SK-N-SH (cell line): ENCODE results near the gene IFT74. TPM values are rescaled to one million over a fixed set of nuclear protein-coding genes. Genes with fewer than 3 reads are reported as not detected.
A peak's percentile ranks its signal among the peaks of the same experiment; 100 is the strongest.

Experiments
- CTCF ChIA-PET: fragments of 300-600, 350-600 bp; formaldehyde crosslinking; extraction: SDS; loops from one replicate; lab custom pipeline; 2021; lab: Yijun Ruan, JAX
- POLR2A ChIA-PET: fragments of 350-600 bp; sonication (Branson Sonifier 250); formaldehyde crosslinking; extraction: SDS; loops from one replicate; lab custom pipeline; 2020; ENCODE audit warnings: antibody characterized with exemption, inconsistent platforms; lab: Yijun Ruan, JAX
- DNase-seq: peaks from one replicate; pipeline ENCODE4 v3.0.0; 2012
- H2AFZ ChIP-seq: fragments of 200-600 bp; sonication (generic); 2 replicates; pipeline ENCODE4 v1.8.1; 2016; ENCODE audit warnings: antibody characterized with exemption, mild to moderate bottlenecking, low read depth
- H3F3A ChIP-seq: fragments of 200-600 bp; sonication (generic); replicated peaks from 2 replicates; pipeline ENCODE3; 2016; ENCODE audit warnings: antibody characterized with exemption, mild to moderate bottlenecking; ENCODE audit not compliant: insufficient read depth
- H3K27ac ChIP-seq, 2 experiments: fragments of 200-500 bp in 1 of 2; fragments of 200-600 bp in 1 of 2; sonication (Bioruptor generic) in 1 of 2; sonication (generic), shearing (Covaris generic) in 1 of 2; 2 replicates each; pipeline versions ENCODE4 v1.5.1 to v1.6.1; 2014 to 2016; ENCODE audit warnings: low read depth in 2 of 2, inconsistent platforms in 1 of 2, low read length in 1 of 2, mild to moderate bottlenecking in 1 of 2, mixed read lengths in 1 of 2
- H3K27me3 ChIP-seq: fragments of 200-600 bp; sonication (generic), shearing (Covaris generic); 2 replicates; pipeline ENCODE4 v1.6.1; 2016; ENCODE audit warnings: mixed run types; ENCODE audit not compliant: insufficient read depth
- H3K36me3 ChIP-seq, 2 experiments: fragments of 200-500 bp in 1 of 2; fragments of 200-600 bp in 1 of 2; sonication (Bioruptor generic) in 1 of 2; sonication (generic) in 1 of 2; replicated peaks in 1 of 2; 2 replicates each; pipeline versions ENCODE3 to v1.5.1; 2014 to 2016; ENCODE audit warnings: low read length in 1 of 2, mild to moderate bottlenecking in 1 of 2; ENCODE audit not compliant: insufficient read depth in 2 of 2, control insufficient read depth in 1 of 2
- H3K4me1 ChIP-seq, 2 experiments: fragments of 200-500 bp in 1 of 2; fragments of 200-600 bp in 1 of 2; sonication (Bioruptor generic) in 1 of 2; sonication (generic), shearing (Covaris generic) in 1 of 2; 2 replicates each; pipeline versions ENCODE4 v1.5.1 to v1.6.1; 2014 to 2016; ENCODE audit warnings: low read depth in 1 of 2, low read length in 1 of 2, mixed run types in 1 of 2; ENCODE audit not compliant: insufficient read depth in 2 of 2, control insufficient read depth in 1 of 2
- H3K4me2 ChIP-seq: fragments of 200-600 bp; sonication (generic), shearing (Covaris generic); 2 replicates; pipeline ENCODE4 v1.6.1; 2017; ENCODE audit warnings: mixed run types
- H3K4me3 ChIP-seq, 2 experiments: fragments of 200-500 bp in 1 of 2; fragments of 200-600 bp in 1 of 2; sonication (Bioruptor generic) in 1 of 2; sonication (generic), shearing (Covaris generic) in 1 of 2; 2 replicates each; pipeline versions ENCODE4 v1.5.1 to v1.8.1; 2014 to 2016; ENCODE audit warnings: low read depth in 2 of 2, inconsistent platforms in 1 of 2, low read length in 1 of 2, mild to moderate bottlenecking in 1 of 2, mixed read lengths in 1 of 2, moderate library complexity in 1 of 2
- H3K79me2 ChIP-seq: fragments of 200-600 bp; sonication (generic); 2 replicates; pipeline ENCODE4 v1.8.1; 2017; ENCODE audit warnings: mild to moderate bottlenecking; ENCODE audit not compliant: insufficient read depth
- H3K9ac ChIP-seq: fragments of 200-600 bp; sonication (generic); 2 replicates; pipeline ENCODE4 v1.6.1; 2017; ENCODE audit warnings: mixed run types
- H3K9me2 ChIP-seq: fragments of 200-600 bp; sonication (generic); 2 replicates; pipeline ENCODE4 v1.6.1; 2017; ENCODE audit warnings: mixed run types
- H3K9me3 ChIP-seq: fragments of 200-600 bp; sonication (generic); 2 replicates; pipeline ENCODE4 v1.6.1; 2017; ENCODE audit warnings: mixed run types, mild to moderate bottlenecking, moderate library complexity
- H4K20me1 ChIP-seq: fragments of 200-600 bp; sonication (generic); 2 replicates; pipeline ENCODE4 v1.6.1; 2017; ENCODE audit warnings: mild to moderate bottlenecking, mixed run types; ENCODE audit not compliant: insufficient read depth
- ELF1 ChIP-seq: IDR thresholded peaks from 2 replicates; pipeline ENCODE4 v1.4.0; 2012
- EZH2phosphoT487 ChIP-seq: fragments of 200-600 bp; sonication (generic); IDR thresholded peaks from 2 replicates; pipeline ENCODE4 v1.6.1; 2017; ENCODE audit warnings: low read depth, mixed run types, mild to moderate bottlenecking, antibody characterized with exemption, moderate library complexity, borderline replicate concordance
- FOXJ3 ChIP-seq: sonication (generic); formaldehyde crosslinking; IDR thresholded peaks from 2 replicates; pipeline ENCODE4 v1.5.1; 2020; ENCODE audit warnings: mild to moderate bottlenecking, missing genetic modification reagents
- JUND ChIP-seq: IDR thresholded peaks from 2 replicates; pipeline ENCODE4 v1.4.0; 2012
- MEF2A ChIP-seq: IDR thresholded peaks from 2 replicates; pipeline ENCODE4 v1.4.0; 2012; ENCODE audit warnings: low read depth, borderline replicate concordance
- NRF1 ChIP-seq: IDR thresholded peaks from 2 replicates; pipeline ENCODE4 v1.6.1; 2012; ENCODE audit warnings: low read depth, mild to moderate bottlenecking, low read length
- POLR2AphosphoS5 ChIP-seq: IDR thresholded peaks from 2 replicates; pipeline ENCODE4 v1.6.1; 2012; ENCODE audit warnings: low read depth, low read length
- RAD21 ChIP-seq: IDR thresholded peaks from 2 replicates; pipeline ENCODE4 v1.6.1; 2012; ENCODE audit warnings: mild to moderate bottlenecking, low read length
- RXRA ChIP-seq: IDR thresholded peaks from 2 replicates; pipeline ENCODE4 v1.4.0; 2012; ENCODE audit warnings: low read depth, mild to moderate bottlenecking, borderline replicate concordance
- TCF12 ChIP-seq: IDR thresholded peaks from 2 replicates; pipeline ENCODE4 v1.4.0; 2012
- TEAD4 ChIP-seq: IDR thresholded peaks from 2 replicates; pipeline ENCODE4 v1.4.0; 2012; ENCODE audit warnings: mild to moderate bottlenecking, borderline replicate concordance; ENCODE audit not compliant: insufficient read depth
- YY1 ChIP-seq: IDR thresholded peaks from 2 replicates; pipeline ENCODE4 v1.4.0; 2012; ENCODE audit warnings: low read depth, mild to moderate bottlenecking
- WGBS: methylation state at CpG from one replicate; pipeline ENCODE4 v1.1.6; 2017; ENCODE audit warnings: low lambda C conversion rate; 5-methylcytosine and 5-hydroxymethylcytosine counted together
- polyA plus RNA-seq, 3 experiments: library from polyadenylated mRNA; depleted of rRNA; stranded (reverse); fragments of >200 nt; gene quantifications; 2 replicates each; pipeline ENCODE4 v1.2.3, GENCODE V29; 2012
- TF ChIP-seq, protein P1 (sequence below): fragments of 200-600 bp; sonication (generic); IDR thresholded peaks from 2 replicates; pipeline ENCODE4 v1.6.1; 2017; ENCODE audit warnings: antibody characterized with exemption, mild to moderate bottlenecking, moderate library complexity
- TF ChIP-seq, protein P2 (sequence below): IDR thresholded peaks from 2 replicates; pipeline ENCODE4 v1.4.0; 2012; ENCODE audit warnings: low read depth
- TF ChIP-seq, protein P3 (sequence below): IDR thresholded peaks from 2 replicates; pipeline ENCODE4 v1.4.0; 2012; ENCODE audit warnings: low read depth, borderline replicate concordance
- TF ChIP-seq, protein P4 (sequence below): IDR thresholded peaks from 2 replicates; pipeline ENCODE4 v1.4.0; 2012; ENCODE audit warnings: low read depth, borderline replicate concordance
- TF ChIP-seq, protein P5 (sequence below): fragments of 150-350 bp; IDR thresholded peaks from 2 replicates; pipeline ENCODE4 v1.6.1; 2017; ENCODE audit warnings: antibody characterized with exemption, low read length, low read depth, borderline replicate concordance

IFT74 gene
- polyA plus RNA-seq, 1 of the 3 experiments (the other 2 are of a cell fraction): 6.3 TPM

DNA sequence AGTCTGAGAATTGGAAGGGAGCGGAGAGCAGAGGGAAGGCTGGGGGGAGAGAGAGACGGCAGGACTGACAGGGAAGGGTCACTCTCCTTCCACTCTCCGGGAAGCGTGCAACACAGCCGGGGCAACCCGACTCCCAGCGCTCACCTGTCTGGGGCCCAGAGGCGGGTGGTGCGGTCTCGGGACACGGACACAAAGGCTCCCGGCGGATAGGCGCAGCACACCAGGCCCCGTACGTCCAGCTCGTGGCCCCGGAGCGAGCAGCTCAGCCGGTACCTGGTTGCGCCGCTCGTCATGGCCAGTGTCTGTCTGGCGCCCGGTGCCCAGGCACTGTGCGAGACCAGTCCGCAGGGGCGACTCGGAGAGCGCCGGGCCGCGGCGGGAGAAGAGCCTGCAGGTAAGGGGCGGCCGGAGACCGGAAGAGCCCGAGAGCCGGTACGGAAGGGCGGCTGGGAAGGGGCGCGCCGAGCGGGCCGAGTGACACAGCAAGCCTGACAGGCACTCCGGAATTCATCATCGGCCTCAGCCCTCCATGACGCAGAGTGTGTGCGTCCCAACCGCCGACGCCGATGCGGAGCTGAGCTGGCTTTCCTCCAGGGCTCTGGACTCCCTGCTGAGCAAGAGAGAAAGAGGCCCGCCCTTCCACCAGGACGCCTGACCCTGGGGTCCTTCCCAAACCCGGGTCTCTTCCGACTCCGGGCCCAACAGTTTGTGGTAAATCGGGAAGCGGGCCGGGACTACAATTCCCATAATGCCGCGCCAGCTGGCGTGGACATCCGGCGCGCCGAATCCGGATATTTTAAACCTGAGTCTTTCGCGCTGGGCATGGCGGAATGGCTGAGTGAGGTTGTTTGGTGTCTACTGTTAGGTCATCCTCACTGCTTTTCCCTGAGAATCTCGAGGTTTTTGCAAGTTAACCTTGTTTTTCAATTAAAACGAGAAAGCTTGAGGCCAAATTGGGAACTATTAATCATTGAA is 9.2 kb upstream of the IFT74 start, which contains the start of gene PLAA (continued):
- TF ChIP-seq, protein P1, sequence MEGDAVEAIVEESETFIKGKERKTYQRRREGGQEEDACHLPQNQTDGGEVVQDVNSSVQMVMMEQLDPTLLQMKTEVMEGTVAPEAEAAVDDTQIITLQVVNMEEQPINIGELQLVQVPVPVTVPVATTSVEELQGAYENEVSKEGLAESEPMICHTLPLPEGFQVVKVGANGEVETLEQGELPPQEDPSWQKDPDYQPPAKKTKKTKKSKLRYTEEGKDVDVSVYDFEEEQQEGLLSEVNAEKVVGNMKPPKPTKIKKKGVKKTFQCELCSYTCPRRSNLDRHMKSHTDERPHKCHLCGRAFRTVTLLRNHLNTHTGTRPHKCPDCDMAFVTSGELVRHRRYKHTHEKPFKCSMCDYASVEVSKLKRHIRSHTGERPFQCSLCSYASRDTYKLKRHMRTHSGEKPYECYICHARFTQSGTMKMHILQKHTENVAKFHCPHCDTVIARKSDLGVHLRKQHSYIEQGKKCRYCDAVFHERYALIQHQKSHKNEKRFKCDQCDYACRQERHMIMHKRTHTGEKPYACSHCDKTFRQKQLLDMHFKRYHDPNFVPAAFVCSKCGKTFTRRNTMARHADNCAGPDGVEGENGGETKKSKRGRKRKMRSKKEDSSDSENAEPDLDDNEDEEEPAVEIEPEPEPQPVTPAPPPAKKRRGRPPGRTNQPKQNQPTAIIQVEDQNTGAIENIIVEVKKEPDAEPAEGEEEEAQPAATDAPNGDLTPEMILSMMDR: no peak
- TF ChIP-seq MEF2A: no peak
- TF ChIP-seq TCF12: 0 out of 2 replicates have a peak, but pooled peaks have one; percentile 4
- TF ChIP-seq, protein P2, sequence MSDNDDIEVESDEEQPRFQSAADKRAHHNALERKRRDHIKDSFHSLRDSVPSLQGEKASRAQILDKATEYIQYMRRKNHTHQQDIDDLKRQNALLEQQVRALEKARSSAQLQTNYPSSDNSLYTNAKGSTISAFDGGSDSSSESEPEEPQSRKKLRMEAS: peak; percentile 88
- no peak for TF ChIP-seq RAD21
- TF ChIP-seq, protein P3, sequence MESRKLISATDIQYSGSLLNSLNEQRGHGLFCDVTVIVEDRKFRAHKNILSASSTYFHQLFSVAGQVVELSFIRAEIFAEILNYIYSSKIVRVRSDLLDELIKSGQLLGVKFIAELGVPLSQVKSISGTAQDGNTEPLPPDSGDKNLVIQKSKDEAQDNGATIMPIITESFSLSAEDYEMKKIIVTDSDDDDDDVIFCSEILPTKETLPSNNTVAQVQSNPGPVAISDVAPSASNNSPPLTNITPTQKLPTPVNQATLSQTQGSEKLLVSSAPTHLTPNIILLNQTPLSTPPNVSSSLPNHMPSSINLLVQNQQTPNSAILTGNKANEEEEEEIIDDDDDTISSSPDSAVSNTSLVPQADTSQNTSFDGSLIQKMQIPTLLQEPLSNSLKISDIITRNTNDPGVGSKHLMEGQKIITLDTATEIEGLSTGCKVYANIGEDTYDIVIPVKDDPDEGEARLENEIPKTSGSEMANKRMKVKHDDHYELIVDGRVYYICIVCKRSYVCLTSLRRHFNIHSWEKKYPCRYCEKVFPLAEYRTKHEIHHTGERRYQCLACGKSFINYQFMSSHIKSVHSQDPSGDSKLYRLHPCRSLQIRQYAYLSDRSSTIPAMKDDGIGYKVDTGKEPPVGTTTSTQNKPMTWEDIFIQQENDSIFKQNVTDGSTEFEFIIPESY: no peak
- peak; percentile 70 for TF ChIP-seq ELF1
- TF ChIP-seq RXRA: no peak
- TF ChIP-seq FOXJ3 (CRISPR knock-in tag): 0 out of 2 replicates have a peak, but pooled peaks have one; percentile 54
- peak; percentile 85 for TF ChIP-seq YY1
- no peak for TF ChIP-seq NRF1

DNA sequence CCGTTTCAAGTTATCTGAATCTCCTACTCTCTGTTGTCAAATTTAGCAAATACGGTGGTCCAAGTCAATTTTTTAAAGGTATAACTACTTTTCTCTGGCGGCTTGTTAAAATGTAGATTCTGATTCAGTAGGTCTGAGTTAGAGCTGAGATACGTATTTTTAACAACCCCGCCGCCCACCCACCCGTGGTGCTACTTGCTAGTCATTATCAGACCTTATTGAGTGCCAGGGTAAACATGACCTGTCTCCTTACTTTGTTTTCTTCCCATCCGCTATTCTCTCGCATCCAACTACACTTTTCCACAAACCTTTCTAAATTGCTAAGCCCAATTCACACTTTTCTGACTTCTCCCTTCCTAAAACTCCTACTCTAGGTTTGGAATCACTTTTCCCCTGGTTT is 8.5 kb upstream of the IFT74 start:
- WGBS: under 1% methylated on average over 9 of the region's 9 CpGs
- H3F3A ChIP-seq: peaks cover 6% of the 10 kb centered on the region
- peak overlapping the region; percentile 94 for H3K9ac ChIP-seq
- peaks cover 8% of the 10 kb centered on the region; the same call in 1 of the 2 replicates for H4K20me1 ChIP-seq
- peaks cover 0 to 9% of the 10 kb centered on the region in 2 experiments; a peak in 2 of 4 replicates for H3K4me1 ChIP-seq
- H3K27me3 ChIP-seq: no peaks in the 10 kb centered on the region
- peak overlapping the region; percentile 91 to 97 for H3K4me3 ChIP-seq
- H2AFZ ChIP-seq: peak overlapping the region; percentile 89
- H3K9me2 ChIP-seq: no peaks in the 10 kb centered on the region
- no peaks in the 10 kb centered on the region for H3K9me3 ChIP-seq
- CTCF ChIA-PET: interaction anchor here (0.7 to 1.3 kb wide), 2 partner anchors 13 to 56 kb away, joined by 3 to 5 read pairs; partner anchors contain the start of gene CAAP1
- no peak for DNase-seq
- peak overlapping the region; percentile 82 for H3K4me2 ChIP-seq
- peak overlapping the region; percentile 99 for H3K27ac ChIP-seq
- peaks cover 4 to 9% of the 10 kb centered on the region in 2 experiments for H3K36me3 ChIP-seq
- POLR2A ChIA-PET: interaction anchor here (0.6 to 2.3 kb wide), 4 partner anchors 8 to 1180 kb away, joined by 3 to 12 read pairs (median 5); partner anchors contain the start of gene IFT74
- peaks cover 43% of the 10 kb centered on the region for H3K79me2 ChIP-seq
- TF ChIP-seq, protein P4, sequence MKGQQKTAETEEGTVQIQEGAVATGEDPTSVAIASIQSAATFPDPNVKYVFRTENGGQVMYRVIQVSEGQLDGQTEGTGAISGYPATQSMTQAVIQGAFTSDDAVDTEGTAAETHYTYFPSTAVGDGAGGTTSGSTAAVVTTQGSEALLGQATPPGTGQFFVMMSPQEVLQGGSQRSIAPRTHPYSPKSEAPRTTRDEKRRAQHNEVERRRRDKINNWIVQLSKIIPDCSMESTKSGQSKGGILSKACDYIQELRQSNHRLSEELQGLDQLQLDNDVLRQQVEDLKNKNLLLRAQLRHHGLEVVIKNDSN: no peak
- TF ChIP-seq TEAD4 (no peak), JUND (no peak), POLR2AphosphoS5 (no peak), RAD21 (no peak), EZH2phosphoT487 (no peak)
- TF ChIP-seq, protein P5, sequence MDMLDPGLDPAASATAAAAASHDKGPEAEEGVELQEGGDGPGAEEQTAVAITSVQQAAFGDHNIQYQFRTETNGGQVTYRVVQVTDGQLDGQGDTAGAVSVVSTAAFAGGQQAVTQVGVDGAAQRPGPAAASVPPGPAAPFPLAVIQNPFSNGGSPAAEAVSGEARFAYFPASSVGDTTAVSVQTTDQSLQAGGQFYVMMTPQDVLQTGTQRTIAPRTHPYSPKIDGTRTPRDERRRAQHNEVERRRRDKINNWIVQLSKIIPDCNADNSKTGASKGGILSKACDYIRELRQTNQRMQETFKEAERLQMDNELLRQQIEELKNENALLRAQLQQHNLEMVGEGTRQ: no peak
- TF ChIP-seq, protein P2: no peak
